ENCODE measurements around the gene OR14K1.

GRCh38 chr1:247701338-247701737, 37.1 kb upstream of the OR14K1 start:
- TF ChIP-seq, protein P1, sequence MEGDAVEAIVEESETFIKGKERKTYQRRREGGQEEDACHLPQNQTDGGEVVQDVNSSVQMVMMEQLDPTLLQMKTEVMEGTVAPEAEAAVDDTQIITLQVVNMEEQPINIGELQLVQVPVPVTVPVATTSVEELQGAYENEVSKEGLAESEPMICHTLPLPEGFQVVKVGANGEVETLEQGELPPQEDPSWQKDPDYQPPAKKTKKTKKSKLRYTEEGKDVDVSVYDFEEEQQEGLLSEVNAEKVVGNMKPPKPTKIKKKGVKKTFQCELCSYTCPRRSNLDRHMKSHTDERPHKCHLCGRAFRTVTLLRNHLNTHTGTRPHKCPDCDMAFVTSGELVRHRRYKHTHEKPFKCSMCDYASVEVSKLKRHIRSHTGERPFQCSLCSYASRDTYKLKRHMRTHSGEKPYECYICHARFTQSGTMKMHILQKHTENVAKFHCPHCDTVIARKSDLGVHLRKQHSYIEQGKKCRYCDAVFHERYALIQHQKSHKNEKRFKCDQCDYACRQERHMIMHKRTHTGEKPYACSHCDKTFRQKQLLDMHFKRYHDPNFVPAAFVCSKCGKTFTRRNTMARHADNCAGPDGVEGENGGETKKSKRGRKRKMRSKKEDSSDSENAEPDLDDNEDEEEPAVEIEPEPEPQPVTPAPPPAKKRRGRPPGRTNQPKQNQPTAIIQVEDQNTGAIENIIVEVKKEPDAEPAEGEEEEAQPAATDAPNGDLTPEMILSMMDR (conservative IDR thresholded peaks at IDR 0.05; ENCODE audit: low read depth, low read length): no peak
- TF ChIP-seq EZH2 (IDR thresholded peaks at IDR 0.05; ENCODE audit: low read length, unreplicated experiment) (no peak), EZH2phosphoT487 (IDR thresholded peaks at IDR 0.05; ENCODE audit: borderline replicate concordance, low read length) (no peak)
